Vagina (tissue), 2 donors: ENCODE results near the gene TMEM95.

Experiments used
- POLR2AphosphoS5 ChIP-seq, 2 donors: sonication (generic); formaldehyde crosslinking; IDR thresholded peaks; one replicate each; pipeline ENCODE4 v1.9.0; 2017; ENCODE audit warnings: antibody characterized with exemption in 2 of 2, mild to moderate bottlenecking in 2 of 2, low read depth in 1 of 2; ENCODE audit not compliant: insufficient read depth in 1 of 2
- TF ChIP-seq, protein P1 (sequence below), 3 experiments: fragments of 450-650 bp in 2 of 3; fragments of 200-600 bp in 1 of 3; sonication (generic) in 1 of 3; IDR thresholded peaks; one replicate each; pipeline ENCODE4 v1.5.1; 2017 to 2019; ENCODE audit warnings: antibody characterized with exemption in 3 of 3, mild to moderate bottlenecking in 2 of 3, moderate library complexity in 2 of 3

DNA sequence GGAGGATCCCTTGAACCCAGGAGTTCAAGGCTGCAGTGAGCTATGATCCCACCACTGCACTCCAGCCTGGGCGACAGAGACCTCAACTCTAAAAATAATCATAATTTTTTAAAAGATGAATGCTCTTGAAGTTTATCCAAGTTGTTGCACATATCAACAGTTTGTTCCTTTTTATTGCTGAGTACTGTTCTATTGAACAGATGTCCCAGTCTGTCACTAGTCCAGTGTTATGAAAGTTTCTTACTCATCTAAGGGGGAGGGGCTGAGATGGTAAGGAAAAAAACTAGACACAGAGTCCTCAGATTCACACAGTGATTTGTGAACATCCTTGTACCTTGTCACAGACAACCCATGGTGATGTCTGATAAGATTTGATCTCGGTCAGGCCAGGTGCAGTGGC lies 14.8 kb upstream of the TMEM95 start:
- TF ChIP-seq, protein P1, sequence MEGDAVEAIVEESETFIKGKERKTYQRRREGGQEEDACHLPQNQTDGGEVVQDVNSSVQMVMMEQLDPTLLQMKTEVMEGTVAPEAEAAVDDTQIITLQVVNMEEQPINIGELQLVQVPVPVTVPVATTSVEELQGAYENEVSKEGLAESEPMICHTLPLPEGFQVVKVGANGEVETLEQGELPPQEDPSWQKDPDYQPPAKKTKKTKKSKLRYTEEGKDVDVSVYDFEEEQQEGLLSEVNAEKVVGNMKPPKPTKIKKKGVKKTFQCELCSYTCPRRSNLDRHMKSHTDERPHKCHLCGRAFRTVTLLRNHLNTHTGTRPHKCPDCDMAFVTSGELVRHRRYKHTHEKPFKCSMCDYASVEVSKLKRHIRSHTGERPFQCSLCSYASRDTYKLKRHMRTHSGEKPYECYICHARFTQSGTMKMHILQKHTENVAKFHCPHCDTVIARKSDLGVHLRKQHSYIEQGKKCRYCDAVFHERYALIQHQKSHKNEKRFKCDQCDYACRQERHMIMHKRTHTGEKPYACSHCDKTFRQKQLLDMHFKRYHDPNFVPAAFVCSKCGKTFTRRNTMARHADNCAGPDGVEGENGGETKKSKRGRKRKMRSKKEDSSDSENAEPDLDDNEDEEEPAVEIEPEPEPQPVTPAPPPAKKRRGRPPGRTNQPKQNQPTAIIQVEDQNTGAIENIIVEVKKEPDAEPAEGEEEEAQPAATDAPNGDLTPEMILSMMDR (IDR thresholded peaks at IDR 0.05), result no peak
- TF ChIP-seq POLR2AphosphoS5 (IDR thresholded peaks at IDR 0.05; ENCODE audit: insufficient read depth in 1 of 2, low read depth in 1 of 2), result no peak
